Tibial nerve (tissue), 4 donors: ENCODE measurements around the gene SLC38A3.

Source experiments
- EP300 ChIP-seq, 2 donors: sonication (generic); formaldehyde crosslinking; IDR thresholded peaks; one replicate each; pipeline ENCODE4 v1.6.1; 2017; ENCODE audit warnings: antibody characterized with exemption in 2 of 2, mild to moderate bottlenecking in 1 of 2
- POLR2A ChIP-seq, 2 donors: fragments of 450-650 bp; IDR thresholded peaks; one replicate each; pipeline ENCODE4 v1.6.1; 2017; ENCODE audit warnings: antibody characterized with exemption in 2 of 2, mild to moderate bottlenecking in 2 of 2, moderate library complexity in 2 of 2
- TF ChIP-seq, protein P1 (sequence below), 5 experiments: fragments of 200-600 bp in 3 of 5; fragments of 450-650 bp in 2 of 5; sonication (generic) in 3 of 5; IDR thresholded peaks; one replicate each; pipeline ENCODE4 v1.5.1; 2016 to 2019; ENCODE audit warnings: antibody characterized with exemption in 5 of 5, mild to moderate bottlenecking in 3 of 5, moderate library complexity in 2 of 5

GRCh38 chr3:50201573-50202315, 3.3 kb upstream of the SLC38A3 start:
- no peak for TF ChIP-seq EP300 (IDR thresholded peaks at IDR 0.05)
- TF ChIP-seq, protein P1, sequence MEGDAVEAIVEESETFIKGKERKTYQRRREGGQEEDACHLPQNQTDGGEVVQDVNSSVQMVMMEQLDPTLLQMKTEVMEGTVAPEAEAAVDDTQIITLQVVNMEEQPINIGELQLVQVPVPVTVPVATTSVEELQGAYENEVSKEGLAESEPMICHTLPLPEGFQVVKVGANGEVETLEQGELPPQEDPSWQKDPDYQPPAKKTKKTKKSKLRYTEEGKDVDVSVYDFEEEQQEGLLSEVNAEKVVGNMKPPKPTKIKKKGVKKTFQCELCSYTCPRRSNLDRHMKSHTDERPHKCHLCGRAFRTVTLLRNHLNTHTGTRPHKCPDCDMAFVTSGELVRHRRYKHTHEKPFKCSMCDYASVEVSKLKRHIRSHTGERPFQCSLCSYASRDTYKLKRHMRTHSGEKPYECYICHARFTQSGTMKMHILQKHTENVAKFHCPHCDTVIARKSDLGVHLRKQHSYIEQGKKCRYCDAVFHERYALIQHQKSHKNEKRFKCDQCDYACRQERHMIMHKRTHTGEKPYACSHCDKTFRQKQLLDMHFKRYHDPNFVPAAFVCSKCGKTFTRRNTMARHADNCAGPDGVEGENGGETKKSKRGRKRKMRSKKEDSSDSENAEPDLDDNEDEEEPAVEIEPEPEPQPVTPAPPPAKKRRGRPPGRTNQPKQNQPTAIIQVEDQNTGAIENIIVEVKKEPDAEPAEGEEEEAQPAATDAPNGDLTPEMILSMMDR (IDR thresholded peaks at IDR 0.05): no peak
- TF ChIP-seq POLR2A (IDR thresholded peaks at IDR 0.05): no peak
